Tibial artery (tissue), 4 donors: ENCODE results near the gene MS4A5.
"Not testable (repeated sequence)": the region's sequence is repeated elsewhere in the genome, so short reads cannot be mapped to it uniquely, and the experiment has no call there.

Experiments
- DNase-seq, 2 donors: peaks; one replicate each; pipeline ENCODE4 v3.0.0-alpha.2; 2019
- H3K27ac ChIP-seq, 2 donors: fragments of 200-600 bp; sonication (generic) in 1 of 2; 1 replicate in 1 of 2; 2 replicates in 1 of 2; pipeline ENCODE4 v1.5.1; 2018 to 2019; ENCODE audit warnings: mild to moderate bottlenecking in 1 of 2
- H3K27me3 ChIP-seq, 2 donors: fragments of 200-600 bp; sonication (generic) in 1 of 2; one replicate each; pipeline versions ENCODE4 v1.5.1 to v1.6.0; 2016 to 2019
- H3K36me3 ChIP-seq, 3 donors: fragments of 200-600 bp; sonication (generic) in 2 of 3; one replicate each; pipeline ENCODE4 v1.5.1; 2016 to 2019; ENCODE audit warnings: mild to moderate bottlenecking in 2 of 3
- H3K4me1 ChIP-seq, 4 donors: fragments of 200-600 bp; sonication (generic) in 2 of 4; 1 replicate in 3 of 4; 2 replicates in 1 of 4; pipeline ENCODE4 v1.5.1; 2016 to 2019
- H3K4me3 ChIP-seq, 2 donors: fragments of 200-600 bp; sonication (generic) in 1 of 2; 1 replicate in 1 of 2; 2 replicates in 1 of 2; pipeline ENCODE4 v1.5.1; 2018 to 2019; ENCODE audit warnings: mild to moderate bottlenecking in 2 of 2
- H3K9me3 ChIP-seq, 3 donors: fragments of 200-600 bp; sonication (generic) in 1 of 3; one replicate each; pipeline ENCODE4 v1.5.1; 2016 to 2019
- intact Hi-C: fragments of 100-400 bp; cut with DNase I; formaldehyde crosslinking; loops from one replicate; pipeline ENCODE4 v1.15.0; 2023; ENCODE audit warnings: low total_unique reads
- TF ChIP-seq, protein P1 (sequence below), 2 experiments: fragments of 200-600 bp in 1 of 2; fragments of 450-650 bp in 1 of 2; IDR thresholded peaks; one replicate each; pipeline ENCODE4 v1.5.1; 2017 to 2019; ENCODE audit warnings: antibody characterized with exemption in 2 of 2, mild to moderate bottlenecking in 1 of 2, moderate library complexity in 1 of 2

MS4A5 gene

DNA sequence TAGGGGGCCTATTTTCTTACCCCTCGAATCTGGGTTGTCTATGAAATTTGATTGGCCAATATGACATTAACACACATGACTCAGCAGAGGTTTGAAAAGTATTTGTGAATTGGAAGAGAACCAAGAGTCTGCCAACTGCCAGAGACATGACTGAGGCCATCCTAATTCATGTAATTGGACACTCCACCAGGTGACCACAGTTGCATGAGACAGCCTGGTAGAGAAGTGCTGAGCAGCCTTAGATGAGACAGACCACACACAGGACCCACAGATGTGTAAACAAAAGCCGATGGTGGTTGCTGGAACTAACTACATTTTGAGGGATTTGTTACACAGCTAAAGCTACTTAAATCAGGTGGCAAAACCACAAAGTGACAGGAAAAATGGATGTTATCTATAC, 855 bp upstream of the MS4A5 start:
- Histone ChIP-seq H3K36me3 (no peaks in the 10 kb centered on the region), H3K9me3 (no peaks in the 10 kb centered on the region), H3K27me3 (no peaks in the 10 kb centered on the region), H3K4me1 (no peaks in the 10 kb centered on the region), H3K4me3 (no peak overlapping the region), H3K27ac (no peak overlapping the region)
- TF ChIP-seq, protein P1, sequence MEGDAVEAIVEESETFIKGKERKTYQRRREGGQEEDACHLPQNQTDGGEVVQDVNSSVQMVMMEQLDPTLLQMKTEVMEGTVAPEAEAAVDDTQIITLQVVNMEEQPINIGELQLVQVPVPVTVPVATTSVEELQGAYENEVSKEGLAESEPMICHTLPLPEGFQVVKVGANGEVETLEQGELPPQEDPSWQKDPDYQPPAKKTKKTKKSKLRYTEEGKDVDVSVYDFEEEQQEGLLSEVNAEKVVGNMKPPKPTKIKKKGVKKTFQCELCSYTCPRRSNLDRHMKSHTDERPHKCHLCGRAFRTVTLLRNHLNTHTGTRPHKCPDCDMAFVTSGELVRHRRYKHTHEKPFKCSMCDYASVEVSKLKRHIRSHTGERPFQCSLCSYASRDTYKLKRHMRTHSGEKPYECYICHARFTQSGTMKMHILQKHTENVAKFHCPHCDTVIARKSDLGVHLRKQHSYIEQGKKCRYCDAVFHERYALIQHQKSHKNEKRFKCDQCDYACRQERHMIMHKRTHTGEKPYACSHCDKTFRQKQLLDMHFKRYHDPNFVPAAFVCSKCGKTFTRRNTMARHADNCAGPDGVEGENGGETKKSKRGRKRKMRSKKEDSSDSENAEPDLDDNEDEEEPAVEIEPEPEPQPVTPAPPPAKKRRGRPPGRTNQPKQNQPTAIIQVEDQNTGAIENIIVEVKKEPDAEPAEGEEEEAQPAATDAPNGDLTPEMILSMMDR (IDR thresholded peaks at IDR 0.05): no peak
- intact Hi-C loops: no loop called here
- no peak for DNase-seq

DNA sequence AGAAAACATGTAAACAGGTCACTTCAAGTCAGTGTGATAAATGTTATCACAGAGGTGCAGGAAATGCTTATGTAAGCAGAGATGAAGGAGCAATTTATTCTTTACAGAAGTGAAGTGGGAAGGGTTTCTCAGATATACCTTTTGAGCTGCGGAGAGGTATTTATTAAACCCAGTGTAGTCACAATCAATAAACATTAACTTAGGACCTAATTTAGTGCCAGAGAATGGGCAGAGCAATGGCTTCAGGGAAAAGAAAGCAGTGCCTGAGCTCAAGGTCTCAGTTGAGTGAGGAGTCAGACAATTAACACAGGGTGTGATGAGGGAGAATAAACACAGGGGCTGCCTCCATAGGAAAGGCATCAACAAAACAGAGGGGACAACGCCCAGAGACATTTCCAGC, 1.9 kb downstream of the MS4A5 start:
- TF ChIP-seq, protein P1 (IDR thresholded peaks at IDR 0.05): no peak
- H3K27me3 ChIP-seq: no peaks in the 10 kb centered on the region
- H3K27ac ChIP-seq: no peak overlapping the region
- H3K36me3 ChIP-seq: no peaks in the 10 kb centered on the region
- DNase-seq: no peak
- no peaks in the 10 kb centered on the region for H3K4me1 ChIP-seq
- intact Hi-C loops: no loop called here
- H3K9me3 ChIP-seq: no peaks in the 10 kb centered on the region
- no peak overlapping the region for H3K4me3 ChIP-seq

DNA sequence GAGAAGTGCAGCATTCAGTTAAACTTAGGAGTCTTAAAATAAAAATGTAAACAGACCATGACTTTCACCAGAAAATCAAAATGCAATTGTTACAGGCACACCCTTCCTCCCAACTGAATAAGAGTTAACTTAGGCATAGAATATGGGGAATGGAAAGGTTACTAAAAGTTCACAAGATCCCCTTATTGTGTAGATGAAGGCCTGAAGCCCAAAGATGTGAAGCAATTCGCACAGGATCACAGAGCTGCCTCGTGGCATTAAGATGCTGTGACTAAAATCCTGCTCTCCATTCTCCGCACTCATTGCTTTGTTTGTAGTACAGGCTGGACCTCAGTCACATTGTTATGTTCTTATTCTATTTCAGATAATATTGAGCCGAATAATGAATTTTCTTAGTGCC, 4.0 kb downstream of the MS4A5 start:
- no peaks in the 10 kb centered on the region for H3K4me1 ChIP-seq
- no peaks in the 10 kb centered on the region for H3K36me3 ChIP-seq
- no peaks in the 10 kb centered on the region for H3K27me3 ChIP-seq
- TF ChIP-seq, protein P1 (IDR thresholded peaks at IDR 0.05): no peak
- no peaks in the 10 kb centered on the region for H3K9me3 ChIP-seq
- no peak for DNase-seq
- H3K27ac ChIP-seq: no peak overlapping the region
- intact Hi-C loops: no loop called here
- H3K4me3 ChIP-seq: no peak overlapping the region

DNA sequence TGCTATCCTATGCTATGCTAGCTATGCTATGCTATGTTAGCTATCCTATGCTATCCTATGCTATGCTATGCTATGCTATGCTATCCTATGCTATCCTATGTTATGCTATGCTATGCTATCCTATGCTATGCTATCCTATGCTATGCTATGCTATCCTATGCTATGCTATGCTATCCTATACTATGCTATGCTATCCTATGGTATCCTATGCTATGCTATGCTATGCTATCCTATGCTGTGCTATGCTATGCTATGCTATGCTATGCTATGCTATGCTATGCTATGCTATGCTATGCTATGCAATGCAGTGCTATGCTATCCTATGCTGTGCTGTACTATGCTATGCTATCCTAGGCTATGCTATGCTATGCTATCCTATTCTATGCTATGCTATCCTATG, 17.7 kb downstream of the MS4A5 start:
- no peaks in the 10 kb centered on the region for H3K4me1 ChIP-seq
- no peak overlapping the region for H3K4me3 ChIP-seq
- H3K27me3 ChIP-seq: no peaks in the 10 kb centered on the region
- intact Hi-C loops: no loop called here
- DNase-seq: no peak
- no peaks in the 10 kb centered on the region for H3K36me3 ChIP-seq
- no peaks in the 10 kb centered on the region for H3K9me3 ChIP-seq
- H3K27ac ChIP-seq: no peak overlapping the region
- TF ChIP-seq, protein P1 (IDR thresholded peaks at IDR 0.05): no peak

DNA sequence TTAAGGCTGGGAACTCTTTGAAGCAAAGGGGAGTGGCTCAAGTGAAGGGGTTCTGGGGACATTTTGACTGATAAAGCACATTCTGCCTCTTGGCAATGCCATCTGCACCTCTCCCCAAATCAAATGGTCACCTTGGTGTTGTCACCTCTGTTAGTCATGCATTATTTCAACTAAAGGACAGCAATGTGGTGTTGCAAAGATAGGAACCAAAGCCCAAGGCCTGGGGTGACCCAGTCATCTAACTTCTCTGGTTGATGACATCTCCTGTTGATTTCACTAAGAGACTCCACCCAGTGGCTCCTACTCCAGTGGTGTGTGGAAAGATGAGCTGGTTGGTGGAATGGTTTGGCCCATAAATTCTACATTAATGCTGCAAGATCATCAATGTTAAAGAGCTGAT, 18.5 kb downstream of the MS4A5 start:
- TF ChIP-seq, protein P1 (IDR thresholded peaks at IDR 0.05): no peak
- no peak overlapping the region for H3K27ac ChIP-seq
- DNase-seq: no peak
- no peaks in the 10 kb centered on the region for H3K4me1 ChIP-seq
- no peaks in the 10 kb centered on the region for H3K9me3 ChIP-seq
- H3K27me3 ChIP-seq: no peaks in the 10 kb centered on the region
- no peak overlapping the region for H3K4me3 ChIP-seq
- intact Hi-C loops: no loop called here
- H3K36me3 ChIP-seq: no peaks in the 10 kb centered on the region

DNA sequence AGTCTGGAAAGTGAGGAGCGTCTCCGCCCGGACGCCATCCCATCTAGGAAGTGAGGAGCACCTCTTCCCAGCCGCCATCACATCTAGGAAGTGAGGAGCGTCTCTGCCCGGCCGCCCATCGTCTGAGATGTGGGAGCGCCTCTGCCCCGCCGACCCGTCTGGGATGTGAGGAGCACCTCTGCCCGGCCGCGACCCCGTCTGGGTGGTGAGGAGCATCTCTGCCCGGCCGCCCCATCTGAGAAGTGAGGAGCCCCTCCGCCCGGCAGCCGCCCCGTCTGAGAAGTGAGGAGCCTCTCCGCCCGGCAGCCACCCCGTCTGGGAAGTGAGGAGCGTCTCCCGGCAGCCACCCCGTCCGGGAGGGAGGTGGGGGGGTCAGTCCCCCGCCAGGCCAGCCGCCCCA, 21.8 kb downstream of the MS4A5 start:
- H3K9me3 ChIP-seq, H3K27ac ChIP-seq, DNase-seq, H3K4me3 ChIP-seq, H3K36me3 ChIP-seq, intact Hi-C loops, H3K27me3 ChIP-seq, H3K4me1 ChIP-seq: not testable (repeated sequence)
